Skeletal muscle cell (primary cell): ENCODE results near the gene IL11.
"Not testable (repeated sequence)": the region's sequence is repeated elsewhere in the genome, so short reads cannot be mapped to it uniquely, and the experiment has no call there.

Experiments used
- DNase-seq: peaks from one replicate; pipeline ENCODE4 v3.0.0-alpha.2; 2010; ENCODE audit warnings: low read depth
- H3K4me3 ChIP-seq: 2 replicates; pipeline ENCODE4 v1.5.1; 2011; ENCODE audit warnings: low read depth, mild to moderate bottlenecking, control low read depth, low read length, moderate library complexity

IL11 gene

GRCh38 chr19:55339889-55340783, 30.1 kb downstream of the IL11 start:
- DNase-seq = no peak
- H3K4me3 ChIP-seq = peak overlapping the region; percentile 71

- peak within 1 kb of the TSS; percentile 71 for H3K4me3 ChIP-seq
- DNase-seq = peak; percentile 100
These were observed 31.0 kb downstream of the IL11 start, which contains the start of gene KMT5C for GRCh38 chr19:55339105-55339888. Gene KMT5C, plus strand, starts transcription at chr19:55339876. Its CDS starts 2,061 bp downstream, at chr19:55341937.

- H3K4me3 ChIP-seq = no peak overlapping the region
- no peak for DNase-seq
These were observed 34.2 kb downstream of the IL11 start for GRCh38 chr19:55336101-55336500.

GRCh38 chr19:55333870-55334269, 36.4 kb downstream of the IL11 start:
- no peak for DNase-seq

GRCh38 chr19:55329791-55330190, 40.5 kb downstream of the IL11 start:
- DNase-seq, H3K4me3 ChIP-seq: not testable (repeated sequence)

More at GRCh38 chr19:55333870-55334269, 36.4 kb downstream of the IL11 start:
- no peak overlapping the region for H3K4me3 ChIP-seq

- not testable (repeated sequence) for H3K4me3 ChIP-seq
These were observed 41.4 kb downstream of the IL11 start for GRCh38 chr19:55328774-55329318.

GRCh38 chr19:55325172-55325571, 45.1 kb downstream of the IL11 start, which contains the start of gene TMEM150B:
Gene TMEM150B, minus strand, starts transcription at chr19:55325341. Its CDS starts 4,305 bp downstream, at chr19:55321036.
- H3K4me3 ChIP-seq = no peak within 1 kb of the TSS
- no peak for DNase-seq

More at GRCh38 chr19:55328774-55329318, 41.4 kb downstream of the IL11 start:
- DNase-seq = not testable (repeated sequence)

GRCh38 chr19:55324662-55325061, 45.6 kb downstream of the IL11 start:
- no peak for DNase-seq

GRCh38 chr19:55322204-55322885, 47.9 kb downstream of the IL11 start:
- DNase-seq = no peak
- H3K4me3 ChIP-seq = no peak overlapping the region

More at GRCh38 chr19:55324662-55325061, 45.6 kb downstream of the IL11 start:
- no peak overlapping the region for H3K4me3 ChIP-seq

GRCh38 chr19:55321466-55322137, 48.7 kb downstream of the IL11 start:
- no peak overlapping the region for H3K4me3 ChIP-seq
- DNase-seq = no peak

GRCh38 chr19:55320844-55321419, 49.3 kb downstream of the IL11 start:
- no peak for DNase-seq
- no peak overlapping the region for H3K4me3 ChIP-seq

- DNase-seq = no peak
- peak overlapping the region; percentile 2 for H3K4me3 ChIP-seq
These were observed 50.5 kb downstream of the IL11 start for GRCh38 chr19:55319785-55320184.

- no peak overlapping the region for H3K4me3 ChIP-seq
- DNase-seq = no peak
These were observed 53.6 kb downstream of the IL11 start for GRCh38 chr19:55316646-55317045.

GRCh38 chr19:55315956-55316525, 54.2 kb downstream of the IL11 start:
- DNase-seq = no peak
- H3K4me3 ChIP-seq = no peak overlapping the region

GRCh38 chr19:55314396-55314795, 55.9 kb downstream of the IL11 start:
- no peak for DNase-seq
- H3K4me3 ChIP-seq = no peak overlapping the region
